NCI-H748 (cell line): Measurements from ENCODE around the gene RPL23.
A peak's percentile ranks its signal among the peaks of the same experiment; 100 is the strongest.

Experiments
- DNase-seq: peaks from one replicate; lab custom pipeline; 2025; ENCODE audit not compliant: unreplicated experiment; lab: John Stamatoyannopoulos, UW

Gene RPL23

DNA sequence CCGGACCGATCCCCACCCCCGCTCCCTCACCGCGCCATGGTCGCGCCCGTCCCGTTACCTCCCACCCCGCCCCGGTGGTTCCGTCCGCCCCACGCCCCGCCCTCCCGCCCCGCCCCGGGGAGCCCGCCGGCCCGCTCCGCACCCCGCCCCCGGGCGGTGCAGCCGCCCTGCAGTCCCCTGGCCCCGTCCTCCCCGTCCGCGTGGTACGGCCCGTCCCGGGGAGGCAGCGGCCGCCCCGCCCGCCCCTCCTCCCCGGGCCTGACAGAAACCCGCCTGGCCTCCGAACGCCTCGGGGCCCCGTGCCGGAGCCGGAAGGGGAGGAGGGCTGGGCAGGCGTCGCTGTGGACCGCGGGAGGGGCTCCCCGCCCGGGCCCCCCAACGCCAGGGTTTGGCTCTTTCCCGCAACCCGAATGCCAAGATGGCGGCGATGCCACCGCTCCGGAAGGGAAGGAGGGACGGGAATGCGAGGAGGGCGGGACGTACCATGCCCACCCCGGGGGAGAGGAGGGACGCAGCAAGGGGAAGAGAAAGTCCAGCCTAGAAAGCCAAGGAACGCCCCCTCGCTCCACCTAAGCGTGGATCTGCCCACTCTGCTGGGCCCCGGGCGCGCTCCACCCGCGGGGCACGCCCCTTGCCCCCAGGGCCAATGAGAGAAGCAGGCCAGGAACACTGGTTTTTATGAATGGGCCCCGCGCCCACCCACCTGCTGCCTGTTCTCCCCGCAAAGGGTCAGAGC, 53.9 kb downstream of the RPL23 start, which contains the start of gene PIP4K2B:
TSS of gene PIP4K2B (minus strand) at position 56 of the 736 bp plus-strand sequence. CDS start 132 bp downstream, outside the sequence.
- DNase-seq = peak; percentile 99

DNA sequence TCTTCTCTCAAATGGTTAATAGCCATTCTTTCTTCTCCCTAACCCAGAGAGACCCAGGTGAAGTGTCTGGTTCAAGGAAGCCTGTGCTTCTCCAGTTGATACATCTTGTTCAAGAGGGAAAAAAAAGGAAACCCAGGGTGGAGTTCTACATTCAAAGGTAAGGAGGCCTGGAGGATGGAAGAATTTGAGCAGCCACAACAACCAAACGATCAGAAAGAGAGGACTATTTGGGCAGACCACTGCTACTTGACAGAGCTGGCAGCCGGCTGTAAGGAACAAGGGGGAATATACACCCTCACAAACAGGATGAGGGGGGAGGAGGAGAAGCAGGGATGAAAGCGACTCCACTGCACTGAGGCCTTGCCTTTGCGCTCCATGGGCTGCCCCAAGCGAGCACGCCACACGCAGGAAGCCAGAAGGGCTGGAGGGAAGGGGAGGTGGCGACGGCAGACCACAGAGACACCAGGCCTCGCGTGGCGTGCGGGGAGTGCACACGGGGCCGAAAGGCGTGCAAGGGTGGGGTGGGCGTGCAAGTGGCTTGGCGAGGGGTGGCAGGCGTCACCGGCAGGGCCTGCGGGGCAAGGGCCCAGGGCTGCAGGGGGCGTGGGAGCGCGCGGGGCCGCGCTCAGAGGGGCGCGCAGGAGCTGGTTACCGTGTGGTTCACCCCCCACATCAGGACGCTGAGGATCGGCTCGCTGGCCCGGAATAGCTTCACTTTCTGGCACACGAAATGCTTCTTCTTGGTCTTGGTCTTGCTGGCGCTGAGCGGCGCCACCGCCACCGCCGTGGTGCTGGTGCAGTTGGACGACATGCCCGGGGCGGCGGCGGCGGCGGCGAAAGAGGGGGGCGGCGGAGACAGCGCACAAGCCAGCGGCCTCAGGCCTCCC, 54.7 kb downstream of the RPL23 start:
- peak; percentile 62 for DNase-seq
